Limb (tissue), 2 donors: Measurements from ENCODE around the gene RAE1.

Source experiments
- DNase-seq, 2 donors: peaks; one replicate each; pipeline ENCODE4 v3.0.0-alpha.2; 2016; ENCODE audit errors: extremely low spot score in 2 of 2

The RAE1 gene

DNA sequence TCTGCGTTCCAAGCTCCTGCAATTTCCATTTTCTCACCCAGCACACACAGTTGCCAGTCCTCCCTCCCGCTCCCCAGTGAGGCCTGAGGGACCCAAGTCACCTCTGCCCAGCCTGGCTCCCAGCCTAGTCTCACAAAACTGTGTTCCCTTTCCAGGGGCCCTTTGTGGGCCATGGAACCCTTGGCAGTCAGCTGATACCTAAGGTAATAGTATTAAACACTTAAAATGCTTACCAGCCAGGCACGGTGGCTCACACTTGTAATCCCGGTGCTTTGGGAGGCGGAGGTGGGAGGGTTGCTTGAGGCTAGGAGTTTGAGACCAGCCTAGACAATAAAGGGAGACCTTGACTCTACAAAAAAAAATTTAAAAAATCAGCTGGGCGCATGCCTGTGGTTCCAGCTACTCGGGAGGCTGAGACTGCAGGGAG lies 36.9 kb downstream of the RAE1 start:
- DNase-seq, result no peak

DNA sequence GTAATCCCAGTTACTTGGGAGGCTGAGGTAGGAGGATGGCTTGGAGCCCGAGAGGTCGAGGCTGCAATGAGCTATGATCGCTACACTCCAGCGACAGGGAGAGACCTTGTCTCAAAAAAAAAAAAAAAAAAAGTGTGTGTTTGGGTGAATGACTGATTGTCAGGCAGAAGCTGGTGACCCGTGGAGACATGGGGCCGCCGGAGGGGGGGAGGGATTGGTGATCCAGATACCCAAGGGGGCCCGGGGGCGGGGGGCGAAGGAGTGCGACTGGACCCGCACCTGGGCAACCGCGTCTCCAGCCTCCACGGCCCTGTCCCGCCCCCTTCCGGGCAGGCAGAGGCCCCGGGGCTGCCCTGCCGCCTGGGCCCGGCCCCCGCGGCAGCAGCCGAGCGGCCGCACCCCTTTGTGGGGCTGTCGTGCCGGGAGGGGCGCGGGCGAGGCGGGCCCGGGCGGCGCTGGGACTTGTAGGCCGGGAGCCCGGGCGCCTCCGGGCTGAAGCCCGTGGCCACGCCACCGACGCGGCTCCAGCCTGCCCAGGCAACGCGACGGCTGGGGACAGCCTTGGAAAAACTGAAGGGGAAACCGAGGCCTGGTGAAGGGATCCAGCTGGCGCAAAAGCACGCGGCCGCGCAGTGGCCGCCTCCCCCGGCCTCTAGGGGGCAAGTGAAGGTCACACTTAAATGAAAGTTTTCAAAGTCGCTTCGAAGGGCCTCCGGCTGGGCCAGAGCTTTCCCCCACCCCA lies 38.1 kb downstream of the RAE1 start:
- peak; percentile 59 to 78 for DNase-seq

DNA sequence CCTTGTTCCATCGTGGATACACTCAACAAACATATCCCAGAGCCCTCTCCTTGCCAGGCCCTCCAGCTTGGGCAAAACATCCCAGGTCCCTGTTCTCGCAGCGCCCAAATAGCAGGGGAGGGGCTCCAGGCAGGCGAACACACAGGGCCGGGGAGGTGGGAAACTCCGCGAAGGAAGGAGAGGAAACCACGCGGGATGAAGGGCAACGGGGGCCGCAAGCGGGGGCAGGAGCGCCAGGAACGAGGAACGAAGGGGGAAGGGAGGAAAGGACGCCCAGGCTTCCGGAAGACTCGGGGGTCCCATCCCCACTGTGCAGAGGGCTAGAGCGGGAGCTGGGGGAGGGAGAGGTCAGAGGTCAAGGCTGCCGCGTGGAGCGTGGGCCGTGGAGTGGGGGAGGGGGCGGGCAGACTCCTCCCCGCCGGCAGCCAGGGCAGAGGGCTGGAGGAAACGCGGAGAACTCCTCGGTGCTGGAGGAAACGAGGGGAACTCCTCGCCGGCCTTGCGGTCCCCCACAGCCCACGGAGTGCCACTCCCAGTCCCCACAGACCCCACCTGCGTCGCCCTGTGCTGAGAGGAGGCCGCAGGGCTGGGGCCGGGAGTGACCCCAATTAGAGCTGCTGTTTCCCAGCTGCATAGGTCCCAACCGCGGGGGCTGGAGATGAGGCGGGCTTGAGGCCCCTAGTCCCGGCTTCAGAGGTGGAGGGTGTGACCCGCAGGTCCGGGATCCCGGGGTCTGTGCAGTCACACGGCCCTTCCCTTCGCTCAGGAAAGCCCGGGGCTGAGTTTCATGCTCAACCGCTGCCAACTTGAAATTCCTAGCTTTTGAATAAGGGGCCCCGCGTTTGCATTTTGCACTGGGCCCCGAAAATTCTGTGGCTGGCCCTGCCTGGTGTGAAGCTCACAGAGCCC lies 38.9 kb downstream of the RAE1 start:
- DNase-seq, result peak in 1 of 2 donors; percentile 65

DNA sequence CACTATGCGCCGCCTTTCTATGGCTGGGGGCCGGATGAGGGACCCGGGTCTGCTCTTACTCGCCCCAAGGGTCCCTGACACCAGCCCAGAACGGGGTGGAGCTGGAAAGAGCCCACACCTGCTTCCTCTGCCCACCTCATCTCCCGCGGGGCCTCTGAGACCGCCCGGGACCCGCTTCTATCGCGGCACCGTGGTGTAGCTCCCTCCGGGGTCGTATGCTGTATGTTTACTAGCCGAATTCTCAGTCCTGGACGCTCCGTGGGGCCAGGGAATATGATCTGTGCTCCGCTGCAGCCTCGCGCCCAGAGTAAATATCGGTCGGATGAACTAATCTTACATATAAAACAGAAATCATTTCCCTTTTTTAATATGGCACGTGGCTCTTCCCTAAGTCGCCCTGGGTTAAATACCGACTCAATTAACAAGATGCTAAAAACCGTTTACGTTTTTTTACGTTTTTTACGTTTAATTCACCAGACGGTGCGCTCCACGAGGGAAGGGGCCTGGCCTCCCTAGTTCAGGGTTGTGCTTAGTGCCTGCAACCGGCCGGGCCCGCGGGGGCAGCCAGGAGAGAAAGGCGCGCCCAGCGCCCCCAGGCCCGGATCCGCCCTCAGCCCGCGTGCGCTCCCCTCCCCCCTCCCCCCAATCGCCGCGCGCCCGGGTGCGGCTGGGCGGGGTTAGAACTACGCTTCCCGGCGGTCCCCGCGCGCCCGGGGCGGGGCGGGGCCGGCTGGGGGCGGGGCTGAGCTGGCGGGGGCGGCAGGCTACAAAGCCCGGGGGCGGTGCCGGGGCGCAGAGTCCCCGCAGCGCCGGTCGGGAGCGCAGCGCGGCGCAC lies 39.8 kb downstream of the RAE1 start, which contains the start of gene RBM38:
RBM38 (plus strand) TSS at position 793 of the 835 bp plus-strand sequence. CDS start 186 bp downstream, outside the sequence.
- peak; percentile 52 to 94 for DNase-seq

DNA sequence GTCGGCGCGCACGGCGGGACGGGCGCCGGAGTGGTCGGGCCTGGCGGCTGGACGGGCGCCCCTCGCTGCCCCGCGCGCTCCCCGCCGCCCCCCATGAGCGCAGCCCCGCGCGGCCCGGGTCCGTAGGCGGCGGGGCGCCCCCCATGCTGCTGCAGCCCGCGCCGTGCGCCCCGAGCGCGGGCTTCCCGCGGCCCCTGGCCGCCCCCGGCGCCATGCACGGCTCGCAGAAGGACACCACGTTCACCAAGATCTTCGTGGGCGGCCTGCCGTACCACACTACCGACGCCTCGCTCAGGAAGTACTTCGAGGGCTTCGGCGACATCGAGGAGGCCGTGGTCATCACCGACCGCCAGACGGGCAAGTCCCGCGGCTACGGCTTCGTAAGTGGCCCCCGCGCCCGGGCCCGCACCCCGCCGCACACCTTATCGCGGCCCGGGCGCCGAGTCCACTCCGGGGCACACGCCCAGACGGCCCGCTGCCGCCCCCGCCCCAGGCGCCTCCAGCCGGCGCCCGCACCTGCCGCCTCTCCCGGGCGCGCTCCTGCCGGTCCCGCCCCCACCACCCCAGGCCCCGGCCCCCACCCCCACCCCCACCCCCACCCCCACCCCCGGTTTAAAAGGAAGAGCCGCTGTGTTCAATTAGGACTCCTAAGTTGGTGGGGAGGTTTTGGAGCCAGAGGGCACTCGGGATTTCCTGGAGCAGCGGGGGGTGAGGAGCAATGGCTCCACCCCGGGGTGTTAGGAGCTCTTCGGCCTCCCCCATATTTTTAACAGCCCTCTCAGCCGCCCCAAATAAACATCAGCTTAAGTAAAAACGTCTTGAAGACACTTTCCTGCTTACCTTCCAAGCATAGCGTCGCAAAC lies 40.6 kb downstream of the RAE1 start:
- DNase-seq, result peak in 1 of 2 donors; percentile 64

DNA sequence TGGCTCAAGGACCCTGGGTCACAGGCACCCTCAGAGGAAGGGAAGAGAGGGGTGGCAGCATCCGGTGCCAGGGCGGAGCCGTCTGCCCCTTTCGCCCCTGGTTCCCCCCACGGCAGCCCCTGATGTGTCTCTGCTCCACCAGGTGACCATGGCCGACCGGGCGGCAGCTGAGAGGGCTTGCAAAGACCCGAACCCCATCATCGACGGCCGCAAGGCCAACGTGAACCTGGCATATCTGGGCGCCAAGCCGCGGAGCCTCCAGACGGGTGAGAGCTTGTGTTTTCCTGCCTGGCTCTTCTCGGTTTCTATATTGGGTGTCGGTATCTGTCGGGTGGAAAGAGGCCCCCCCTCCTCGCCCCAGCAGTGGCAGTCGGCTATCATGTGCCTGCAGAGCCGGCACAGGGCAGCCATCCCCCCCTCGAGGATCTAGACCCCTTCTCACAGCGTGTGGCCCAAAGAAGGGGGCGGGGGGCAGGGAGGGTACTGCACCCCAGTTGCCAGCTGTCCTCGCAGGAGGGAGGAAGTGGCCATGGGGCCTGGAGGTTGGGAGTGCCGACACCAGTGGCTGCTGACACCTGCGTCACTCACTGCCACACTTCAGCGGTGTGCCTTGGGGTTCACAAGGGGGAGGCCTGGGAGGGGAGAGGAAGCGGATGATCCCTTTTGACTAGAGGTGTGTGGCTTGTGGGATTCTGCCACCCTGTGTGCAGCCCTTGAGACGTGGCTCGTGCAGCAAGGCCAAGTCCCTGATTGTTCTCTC lies 41.6 kb downstream of the RAE1 start:
- DNase-seq, result no peak

DNA sequence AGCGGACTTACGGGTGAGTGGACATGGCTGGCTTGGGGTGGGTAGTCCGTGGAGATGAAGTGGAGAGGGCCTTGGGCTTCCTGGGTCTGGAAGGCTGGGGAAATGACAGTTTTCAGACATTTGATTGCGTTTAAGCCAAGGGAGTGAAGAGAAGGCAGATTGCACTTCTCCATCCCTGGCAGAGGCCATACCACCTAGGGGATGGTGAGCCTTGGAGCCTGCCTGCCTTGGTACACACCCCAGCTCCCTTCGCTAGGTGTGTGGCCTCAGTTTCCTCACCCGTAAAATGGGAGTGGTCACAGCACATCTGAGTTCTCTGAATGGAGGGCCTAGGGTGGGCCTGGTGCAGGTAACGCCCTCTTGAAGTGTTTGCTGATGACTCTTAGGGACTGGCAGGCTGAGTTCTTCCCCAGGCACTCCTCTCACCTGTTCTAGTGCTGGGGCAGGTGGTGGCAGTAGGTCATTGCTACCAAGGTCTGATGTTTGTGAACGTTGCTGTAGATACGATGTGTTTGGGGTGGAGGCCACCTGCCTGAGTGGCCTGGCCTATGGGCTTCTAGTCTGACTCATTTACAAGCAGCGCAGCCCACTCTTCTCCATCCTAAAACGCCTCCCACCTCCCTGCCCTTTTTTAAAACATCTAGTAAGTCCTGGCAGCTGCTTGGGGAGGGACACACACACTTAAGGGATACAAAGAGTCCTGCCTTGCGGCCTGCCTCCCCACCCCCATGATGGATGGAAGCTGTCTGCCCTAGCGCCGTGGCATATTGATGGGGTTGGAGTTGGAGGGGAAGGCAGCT lies 42.5 kb downstream of the RAE1 start:
- DNase-seq, result no peak

DNA sequence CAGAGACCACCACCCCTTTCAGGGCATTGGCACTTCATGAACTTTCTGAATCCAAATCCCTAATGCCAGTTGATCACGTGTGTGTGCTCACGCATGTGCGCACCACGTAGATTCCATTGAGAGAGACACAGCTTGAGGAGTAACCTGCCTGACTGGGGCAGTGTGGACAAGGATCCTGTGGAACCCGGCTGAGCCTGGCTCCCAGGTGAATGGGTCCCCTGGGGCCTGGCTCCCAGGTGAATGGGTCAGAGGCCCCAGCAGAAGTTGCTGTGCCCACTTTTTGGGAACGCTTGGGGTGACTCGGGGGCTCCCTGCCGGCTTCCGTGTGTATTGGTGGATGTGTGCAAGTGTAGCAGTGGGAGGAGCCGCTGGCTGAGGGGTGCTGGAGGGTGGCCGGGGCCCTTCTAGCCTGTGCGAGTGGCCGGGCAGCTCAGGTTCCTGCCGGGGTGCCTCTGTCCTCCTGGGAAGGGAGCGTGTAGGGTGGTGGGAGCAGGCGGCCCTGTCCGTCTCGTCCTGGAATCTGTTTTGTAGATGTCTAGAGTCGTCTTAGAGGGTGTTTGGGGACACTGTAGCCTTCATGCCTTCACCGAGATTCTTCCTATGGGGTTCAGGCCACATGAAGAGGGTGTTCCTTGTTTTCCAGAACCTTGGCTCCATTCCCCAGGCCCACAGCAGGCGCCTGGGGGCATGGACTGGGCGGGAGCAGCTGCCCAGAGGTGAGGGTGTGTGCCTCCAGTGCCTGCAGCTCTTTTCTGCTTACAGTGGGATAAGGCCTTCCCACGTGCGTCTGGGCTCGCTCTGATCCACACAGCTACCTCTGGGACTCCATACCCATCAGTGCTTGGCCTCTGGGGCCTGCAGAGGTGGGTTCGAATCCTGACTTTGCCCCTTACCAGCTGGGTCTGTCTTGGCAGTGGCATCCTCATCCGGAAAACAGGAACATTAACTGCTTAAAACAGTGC lies 43.3 kb downstream of the RAE1 start:
- DNase-seq, result no peak

DNA sequence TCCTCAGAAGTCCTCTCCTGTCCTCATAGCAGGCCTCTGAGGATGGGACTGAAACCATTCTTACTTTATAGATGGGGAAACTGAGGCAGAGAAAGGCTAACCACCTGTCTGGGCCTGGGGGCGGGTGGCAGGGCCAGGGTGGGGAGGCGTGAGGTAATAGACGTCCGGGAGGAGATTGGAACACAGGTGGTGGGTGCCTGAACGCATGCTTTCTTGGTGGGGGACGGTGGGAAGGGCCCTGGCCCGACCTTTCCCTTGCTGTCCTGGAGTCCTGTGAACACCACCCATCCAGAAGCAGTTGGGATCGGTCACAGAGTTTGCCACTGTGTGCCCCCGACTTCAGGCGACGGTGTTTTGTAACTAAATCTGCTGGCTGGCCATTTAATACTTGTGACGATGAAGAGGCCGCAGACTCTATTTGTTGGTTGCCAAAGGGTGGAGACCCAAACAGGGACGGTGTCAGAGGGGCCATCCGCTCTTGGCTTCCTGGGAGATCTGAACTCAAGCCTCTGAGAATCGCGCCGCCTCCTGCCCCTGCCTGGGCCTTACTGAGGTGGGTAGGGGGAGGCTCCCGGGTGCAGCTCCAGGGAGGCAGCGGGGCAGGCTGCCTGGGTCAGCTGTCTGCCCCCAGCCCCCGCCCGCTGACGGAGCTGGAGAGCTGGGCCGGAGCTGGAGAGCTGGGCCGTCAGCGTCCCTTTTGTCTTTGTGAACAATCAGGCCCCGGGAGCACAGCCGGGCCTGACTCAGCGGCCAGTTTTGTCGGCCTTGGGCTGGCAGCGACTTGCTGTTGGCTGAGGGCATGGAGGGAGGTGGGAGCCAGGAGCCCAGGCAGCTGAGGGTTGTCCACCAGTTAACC lies 44.3 kb downstream of the RAE1 start:
- no peak for DNase-seq

DNA sequence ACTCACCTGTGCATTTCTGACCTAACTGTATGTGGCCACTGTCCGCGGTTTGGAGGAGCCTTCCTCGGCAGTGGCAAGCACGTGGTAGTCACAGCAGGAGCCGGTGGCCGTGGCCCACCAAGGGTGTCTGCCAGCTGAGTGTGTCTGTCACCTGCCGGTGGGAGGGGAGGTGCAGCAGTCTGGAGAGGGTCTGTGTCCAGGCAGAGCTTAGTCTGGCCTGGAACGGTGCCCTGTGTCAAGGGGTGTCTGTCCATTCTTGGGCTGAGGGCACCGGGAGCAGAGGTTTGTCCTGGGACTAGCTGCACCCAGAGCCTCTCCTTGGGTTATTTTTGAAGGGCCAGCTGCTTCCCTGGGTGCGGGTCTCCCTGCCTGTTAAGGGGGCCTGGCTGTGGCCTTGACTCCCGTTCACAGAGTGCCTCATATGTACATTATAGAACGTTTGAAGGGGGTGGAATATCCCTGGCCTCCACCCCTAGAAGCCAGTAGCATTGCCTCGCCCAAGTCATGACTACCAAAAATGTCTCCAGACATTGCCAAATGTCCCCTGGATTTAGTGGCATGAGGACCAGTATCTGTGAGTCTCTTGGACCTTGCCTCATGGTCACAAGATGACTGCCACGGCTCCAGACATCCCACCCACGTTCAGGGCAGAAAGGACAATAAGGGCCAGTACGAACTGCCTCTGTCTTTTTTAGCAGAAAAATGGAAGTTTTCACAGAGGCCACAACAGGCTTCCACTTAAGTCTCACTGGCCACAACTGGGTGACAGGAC lies 45.3 kb downstream of the RAE1 start:
- DNase-seq, result no peak

DNA sequence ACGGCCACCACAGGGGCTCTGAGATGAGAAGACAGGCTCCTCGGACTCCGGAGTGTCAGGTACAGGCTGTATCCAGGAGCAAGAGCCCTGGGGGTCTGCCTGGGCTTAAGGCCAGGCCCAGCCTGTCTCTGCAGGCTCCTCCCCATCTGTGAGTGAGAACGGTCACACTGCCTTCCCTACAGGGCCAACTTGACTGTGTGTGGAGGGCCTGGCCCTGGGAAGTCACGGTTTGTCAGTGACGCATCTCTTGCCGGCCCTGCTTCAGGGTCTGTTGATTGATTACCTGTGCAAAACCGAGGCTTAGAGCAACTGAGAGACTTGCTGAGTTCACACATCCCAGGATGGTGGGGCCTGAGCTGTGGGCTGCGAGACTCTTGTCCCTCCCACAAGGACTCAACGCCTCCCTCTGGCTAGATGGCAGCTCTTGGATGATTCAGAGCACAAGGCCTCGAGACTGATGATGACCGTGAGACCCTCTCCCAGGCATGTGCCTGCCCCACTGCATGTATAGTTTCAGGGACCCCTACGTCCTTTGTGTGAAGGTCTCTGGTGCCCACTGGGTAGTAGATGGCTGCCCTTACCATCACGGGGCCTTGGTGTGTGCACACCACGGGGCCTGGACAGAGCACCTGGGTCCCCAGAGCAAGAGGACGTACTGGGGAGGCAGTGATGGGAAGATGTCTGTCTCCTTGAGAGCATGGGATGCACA lies 46.1 kb downstream of the RAE1 start:
- DNase-seq, result no peak

DNA sequence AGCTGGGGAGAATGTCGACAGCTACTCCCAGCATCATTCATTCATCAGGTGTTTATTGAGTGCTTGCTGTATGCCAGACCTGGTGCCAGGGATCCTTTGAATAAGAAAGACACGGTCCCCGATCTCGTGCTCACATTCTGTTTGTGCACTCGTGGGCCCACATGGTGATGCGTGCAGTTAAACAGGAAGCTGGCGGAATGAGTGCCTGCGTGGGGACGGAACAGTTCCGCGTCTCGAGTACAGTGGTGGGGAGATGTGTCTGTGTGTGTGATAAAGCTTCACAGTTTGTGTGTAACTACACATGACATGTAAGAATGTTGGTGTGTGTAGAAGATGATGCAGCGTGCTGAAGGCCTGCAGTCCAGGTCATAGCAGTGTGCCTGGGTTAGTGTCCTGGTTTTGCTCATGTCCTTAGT lies 46.6 kb downstream of the RAE1 start:
- DNase-seq, result no peak

DNA sequence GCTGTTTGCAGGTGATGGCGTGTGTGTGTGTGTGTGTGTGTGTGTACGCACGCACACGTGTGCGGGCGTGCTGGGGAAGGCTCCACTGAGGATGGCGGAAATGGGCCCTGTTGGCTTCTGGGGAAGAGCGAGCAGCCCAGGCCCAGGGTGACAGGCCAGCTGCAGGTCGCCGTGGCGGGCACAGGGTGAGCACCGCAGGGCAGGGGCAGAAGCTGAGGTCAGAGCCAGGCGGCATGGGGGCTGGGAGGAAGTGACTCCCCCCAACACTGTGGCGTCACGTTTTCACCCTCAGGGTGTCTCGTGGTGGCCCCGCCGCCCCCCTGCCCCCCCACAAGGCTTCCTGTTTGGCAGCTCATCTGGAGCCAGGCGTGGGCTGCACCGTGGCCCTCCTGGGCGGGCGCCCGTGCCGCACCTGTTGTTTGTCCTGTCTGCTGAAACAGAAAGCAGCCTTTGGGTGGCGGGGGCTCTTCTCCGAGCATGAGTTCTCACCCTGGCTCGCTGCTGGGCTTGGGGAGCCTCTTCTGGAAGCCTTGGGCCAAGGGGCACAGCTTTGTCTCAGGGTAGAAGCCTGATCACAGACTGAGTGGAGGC lies 47.3 kb downstream of the RAE1 start:
- DNase-seq, result no peak

DNA sequence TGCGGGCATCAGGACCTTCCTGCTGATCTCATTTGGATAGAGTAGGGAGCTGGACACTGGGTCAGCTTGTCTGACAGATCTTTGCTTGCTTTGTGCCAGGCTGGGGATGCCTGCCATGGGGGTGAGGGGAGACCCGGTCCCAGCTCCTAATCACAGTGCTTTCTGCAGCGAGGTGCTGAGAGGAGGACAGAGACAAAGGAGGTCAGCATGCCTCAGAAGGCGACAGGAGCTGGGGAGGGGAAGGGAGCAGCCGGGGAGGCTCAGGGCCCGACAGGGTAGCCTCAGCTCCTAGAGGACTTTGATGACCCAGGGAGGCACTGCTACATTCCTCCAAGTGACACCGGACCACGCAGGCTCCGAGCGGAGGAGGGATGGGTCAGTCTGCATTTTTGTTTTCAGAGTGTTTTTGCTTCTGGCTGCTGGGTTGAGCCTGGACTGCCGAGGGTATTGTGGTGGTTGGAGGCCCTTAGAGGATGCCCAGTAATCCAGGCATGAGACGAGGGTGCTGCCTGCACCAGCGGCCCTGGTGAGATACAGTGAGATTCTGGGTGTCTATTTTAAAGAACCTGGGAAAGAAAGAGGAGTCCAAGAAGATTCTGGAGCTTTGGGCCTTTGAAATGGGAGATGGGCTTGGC lies 48.0 kb downstream of the RAE1 start:
- no peak for DNase-seq
